GM18873 (cell line): Measurements from ENCODE around the gene LRRC27.

Source experiments
- ATAC-seq: cut with Tn5 transposase; IDR thresholded peaks from one replicate; pipeline ENCODE4 v1.9.1; 2021; ENCODE audit warnings: mild to moderate bottlenecking, moderate library complexity, moderate number of reproducible peaks; ENCODE audit not compliant: unreplicated experiment, low FRiP score

The LRRC27 gene

GRCh38 chr10:132300582-132300981, 31.4 kb upstream of the LRRC27 start:
- ATAC-seq, result no peak

DNA sequence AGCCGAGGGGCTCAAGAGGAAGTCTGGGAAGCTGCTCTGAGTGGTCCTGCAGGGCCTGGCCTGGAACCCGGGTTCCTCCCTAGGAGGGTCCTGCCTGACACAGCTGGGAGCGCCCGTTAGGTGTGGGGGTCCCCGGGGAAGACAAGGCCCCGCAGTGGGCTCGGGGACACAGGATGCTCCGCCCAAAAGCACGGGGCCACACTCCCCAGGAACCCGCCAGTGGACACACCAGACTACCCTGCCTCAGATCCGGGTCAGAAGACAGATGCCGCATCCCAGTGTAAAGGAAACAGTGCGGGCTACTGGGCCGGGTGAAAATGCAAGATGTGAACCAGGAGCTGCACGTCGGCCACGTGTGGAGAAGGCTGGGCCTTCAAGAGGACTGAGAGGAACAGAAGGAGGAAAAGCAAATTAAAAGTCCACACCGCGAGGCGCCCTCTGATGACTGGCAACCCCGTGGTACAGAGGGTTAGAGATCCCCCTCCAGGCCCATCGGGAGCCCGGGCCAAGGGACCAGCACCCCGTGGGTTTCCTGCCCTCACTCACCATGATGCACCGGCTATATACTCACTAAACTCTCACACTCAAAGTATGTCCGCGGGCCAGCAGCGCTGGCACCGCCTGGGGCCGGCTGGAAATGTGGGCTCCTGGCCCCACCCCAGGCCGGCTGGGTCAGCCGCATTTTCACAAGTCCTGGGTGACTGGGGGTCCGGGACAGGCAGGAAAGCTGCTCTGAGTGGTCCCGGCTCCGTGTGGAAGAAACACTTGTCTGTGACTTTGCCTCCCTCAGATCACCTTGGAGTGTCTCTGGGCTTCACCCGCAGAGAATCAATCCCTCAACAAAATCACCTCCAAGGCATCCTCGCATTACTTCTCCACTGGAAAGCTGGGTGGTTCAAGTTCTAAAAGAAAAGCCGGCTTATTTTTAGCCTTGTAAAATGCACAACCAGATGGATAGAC, 30.3 kb upstream of the LRRC27 start:
- no peak for ATAC-seq

GRCh38 chr10:132302421-132303310, 29.3 kb upstream of the LRRC27 start:
- ATAC-seq, result no peak

DNA sequence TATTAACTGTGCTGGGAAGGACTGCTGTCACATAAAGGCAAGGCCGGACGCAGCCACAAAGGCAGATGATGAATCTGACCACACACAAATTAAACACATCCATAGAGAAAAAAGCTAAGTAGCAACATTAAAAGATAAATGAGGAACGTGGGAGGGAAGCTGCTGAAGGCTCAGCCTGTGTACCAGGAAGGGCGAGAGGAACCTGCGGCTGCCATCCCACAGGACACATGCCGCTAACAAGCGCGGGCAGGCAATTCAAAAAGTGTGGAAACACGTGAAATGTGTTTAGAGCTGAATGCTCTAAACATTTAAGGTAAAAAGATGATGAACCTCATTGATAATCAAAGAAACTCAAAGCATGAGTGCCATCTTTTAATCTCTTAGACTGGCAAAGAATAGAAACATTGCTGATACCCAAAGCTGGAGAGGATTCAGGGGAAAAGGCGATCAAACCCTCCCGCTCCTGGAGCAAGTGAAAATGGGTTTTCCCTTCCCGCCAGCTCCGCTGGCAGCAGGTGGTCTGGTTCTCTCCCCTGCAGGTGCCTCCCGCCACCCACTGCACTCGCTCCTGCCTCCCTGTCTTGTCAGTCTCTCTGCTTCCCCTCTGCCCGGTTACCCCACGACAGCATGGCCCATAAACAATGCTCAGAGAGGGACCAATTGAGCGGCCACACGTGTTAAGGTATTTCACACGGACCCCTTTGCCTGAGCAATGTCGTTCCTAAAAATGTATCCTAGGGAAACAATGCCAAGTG, 28.5 kb upstream of the LRRC27 start:
- no peak for ATAC-seq

DNA sequence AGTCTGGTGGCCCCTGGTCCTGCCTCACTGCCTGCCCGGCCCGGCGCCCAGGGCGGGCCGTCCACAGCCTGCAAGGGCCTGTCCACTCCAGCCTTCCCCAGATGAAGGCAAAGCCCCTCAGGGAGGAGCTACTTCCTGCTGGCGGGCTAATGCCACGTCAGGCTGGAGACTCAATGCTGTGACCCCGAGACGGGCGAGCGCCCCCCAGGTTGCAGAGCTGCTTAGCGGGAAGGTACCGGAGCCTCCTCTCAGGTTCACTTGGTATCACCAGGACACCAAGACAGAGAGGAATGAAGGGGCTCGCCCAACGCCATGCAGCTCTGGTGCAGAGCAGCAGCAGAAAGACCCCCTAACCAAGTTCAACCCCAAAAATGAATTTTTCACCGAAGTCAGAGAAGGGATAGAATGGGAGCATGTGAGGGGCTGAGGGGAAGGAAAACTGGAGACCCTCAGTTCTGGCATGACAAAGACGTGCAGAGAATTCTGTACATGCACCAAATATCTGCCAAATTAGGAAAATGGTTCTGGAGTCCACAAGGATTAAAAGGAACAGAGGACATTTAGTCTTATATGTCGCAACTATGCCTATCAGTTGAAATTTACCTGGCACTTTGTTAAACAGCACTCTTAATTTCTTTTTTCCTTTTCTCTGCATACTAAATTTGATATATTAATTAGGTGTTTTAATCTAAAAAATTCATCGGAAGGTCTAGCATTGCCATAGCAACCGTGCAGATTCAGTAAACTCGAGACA, 27.1 kb upstream of the LRRC27 start:
- no peak for ATAC-seq

GRCh38 chr10:132305654-132306342, 26.2 kb upstream of the LRRC27 start:
- no peak for ATAC-seq

- no peak for ATAC-seq
Observed at GRCh38 chr10:132306343-132306685, 25.7 kb upstream of the LRRC27 start.

GRCh38 chr10:132306864-132307751, 24.9 kb upstream of the LRRC27 start:
- peak; percentile 24 for ATAC-seq

- ATAC-seq, result peak; percentile 48
Observed at GRCh38 chr10:132307823-132308586, 24.0 kb upstream of the LRRC27 start, which contains the start of gene STK32C. STK32C (minus strand) TSS chr10:132307950; CDS start chr10:132307833, 117 bp downstream.

GRCh38 chr10:132308587-132309470, 23.2 kb upstream of the LRRC27 start:
- no peak for ATAC-seq

DNA sequence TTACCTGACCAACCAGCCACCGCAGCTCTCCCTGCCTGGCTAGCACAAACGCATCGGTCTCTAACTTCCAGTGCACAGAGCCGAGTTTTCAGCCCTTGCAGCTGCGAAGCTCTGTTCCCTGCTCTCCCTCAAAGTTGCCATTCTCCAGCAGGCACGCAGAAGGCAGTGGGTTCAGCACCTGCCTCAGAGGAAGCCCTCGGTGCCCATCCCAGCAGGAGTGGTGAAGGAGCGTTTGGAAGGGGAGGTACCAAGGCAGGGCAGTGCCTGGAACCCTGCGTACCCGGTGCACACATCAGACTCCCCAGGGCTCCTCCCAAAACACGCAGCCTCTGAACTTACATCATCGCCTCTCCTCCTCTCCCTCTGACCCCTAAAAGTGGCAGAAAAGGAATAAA, 22.5 kb upstream of the LRRC27 start:
- ATAC-seq, result no peak

GRCh38 chr10:132309879-132310591, 22.0 kb upstream of the LRRC27 start:
- no peak for ATAC-seq

DNA sequence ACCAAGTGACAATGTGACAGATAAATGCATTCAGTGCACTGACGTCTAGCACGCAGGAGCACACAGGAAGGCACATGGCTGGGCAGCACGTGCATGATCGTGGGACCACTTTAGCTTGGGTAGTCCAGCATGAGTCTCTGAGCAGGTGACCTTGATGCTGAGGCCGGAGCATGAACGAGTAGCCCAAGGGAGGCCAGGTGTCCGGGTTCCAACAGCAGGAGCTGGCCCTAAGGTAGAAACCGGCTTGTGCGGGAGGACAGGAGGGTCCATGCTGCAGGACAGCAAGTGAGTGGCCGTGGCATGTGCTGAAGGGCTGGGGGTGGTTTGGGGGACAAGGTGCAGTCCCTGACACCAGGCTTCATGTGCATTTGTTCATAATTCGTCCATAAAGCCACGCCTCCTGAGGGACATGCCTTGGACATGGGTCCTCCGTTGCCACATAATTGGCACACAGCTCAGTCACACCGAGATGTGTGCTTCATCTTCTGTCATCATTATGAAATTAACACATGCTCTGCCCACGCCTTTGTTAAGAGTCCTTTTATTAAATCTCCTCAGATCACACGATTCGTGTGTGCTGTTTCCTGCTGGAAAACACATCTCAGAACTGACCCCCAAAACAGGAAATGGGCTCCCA, 21.2 kb upstream of the LRRC27 start:
- no peak for ATAC-seq

- ATAC-seq, result no peak
Observed at GRCh38 chr10:132311338-132311939, 20.6 kb upstream of the LRRC27 start.

DNA sequence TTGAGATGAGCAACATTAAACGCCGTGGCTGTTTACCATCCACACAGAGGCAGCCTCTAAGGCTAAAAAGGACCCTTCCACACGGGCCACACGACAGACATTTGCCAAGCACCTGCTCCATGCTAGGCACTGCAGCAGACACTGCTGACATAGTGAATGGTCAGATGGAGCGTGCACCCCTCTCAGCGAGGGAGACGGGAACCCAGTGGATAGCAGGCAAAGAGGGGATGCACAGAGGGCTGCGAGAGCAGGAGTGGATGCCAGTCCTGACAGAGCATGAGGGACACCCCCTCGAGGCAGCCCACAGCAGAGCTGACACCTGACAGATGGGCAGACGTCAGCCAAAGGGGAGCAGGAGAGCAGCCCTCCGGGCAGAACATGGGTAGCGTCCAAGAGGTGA, 18.7 kb upstream of the LRRC27 start:
- ATAC-seq, result no peak
